Transverse colon (tissue), 4 donors: ENCODE results near the gene NR2F1-AS1. TPM values are rescaled to one million over a fixed set of nuclear protein-coding genes. Genes with fewer than 3 reads are reported as not detected.

Experiments
- DNase-seq: peaks from one replicate; pipeline ENCODE4 v3.0.0-alpha.2; 2019
- H3K27ac ChIP-seq, 4 donors: fragments of 200-600 bp; sonication (generic); 2 replicates each; pipeline ENCODE4 v1.5.1; 2016 to 2018; ENCODE audit warnings: inconsistent platforms in 4 of 4
- H3K27me3 ChIP-seq: fragments of 200-600 bp; sonication (generic); 2 replicates; pipeline ENCODE4 v1.5.1; 2017; ENCODE audit warnings: inconsistent platforms
- H3K36me3 ChIP-seq, 4 donors: fragments of 200-600 bp; sonication (generic); 2 replicates each; pipeline ENCODE4 v1.5.1; 2017 to 2019; ENCODE audit warnings: inconsistent platforms in 4 of 4
- H3K4me1 ChIP-seq, 4 donors: fragments of 200-600 bp; sonication (generic); 2 replicates each; pipeline ENCODE4 v1.5.1; 2017 to 2020; ENCODE audit warnings: inconsistent platforms in 4 of 4
- H3K4me3 ChIP-seq, 4 donors: fragments of 200-600 bp; sonication (generic); 1 replicate in 1 of 4; 2 replicates in 3 of 4; pipeline versions ENCODE4 v1.5.1 to v1.6.1; 2017 to 2019; ENCODE audit warnings: inconsistent platforms in 4 of 4
- H3K9me3 ChIP-seq, 2 donors: fragments of 200-600 bp; sonication (generic); 2 replicates each; pipeline ENCODE4 v1.5.1; 2017 to 2019; ENCODE audit warnings: inconsistent platforms in 2 of 2
- CTCF ChIP-seq, 5 experiments: fragments of 200-600 bp in 3 of 5; fragments of 450-650 bp in 2 of 5; sonication (generic) in 3 of 5; IDR thresholded peaks; 1 replicate in 2 of 5; 2 replicates in 3 of 5; pipeline ENCODE4 v1.5.1; 2016 to 2017; ENCODE audit warnings: antibody characterized with exemption in 5 of 5, inconsistent platforms in 3 of 5, mild to moderate bottlenecking in 2 of 5, moderate library complexity in 1 of 5
- EP300 ChIP-seq: sonication (generic); formaldehyde crosslinking; IDR thresholded peaks from one replicate; pipeline ENCODE4 v1.6.1; 2017; ENCODE audit warnings: antibody characterized with exemption, low read depth
- POLR2A ChIP-seq: fragments of 450-650 bp; IDR thresholded peaks from one replicate; pipeline ENCODE4 v1.6.1; 2016; ENCODE audit warnings: antibody characterized with exemption, mild to moderate bottlenecking, moderate library complexity
- POLR2AphosphoS5 ChIP-seq, 3 donors: sonication (generic); formaldehyde crosslinking; IDR thresholded peaks; one replicate each; pipeline ENCODE4 v1.6.1; 2016; ENCODE audit warnings: antibody characterized with exemption in 3 of 3
- WGBS, 2 donors: methylation state at CpG; one replicate each; pipeline ENCODE4 v1.1.5; 2018; ENCODE audit warnings: low coverage in 1 of 2; 5-methylcytosine and 5-hydroxymethylcytosine counted together
- in situ Hi-C, 4 donors: fragments of 200-750 bp; cut with MboI; loops; one replicate each; pipeline versions ENCODE4 v1.15.0 to v1.15.1; 2017; ENCODE audit warnings: low sequenced_read_pairs in 3 of 4, low pct_ligation_motif_present in 1 of 4, low pct_unique_long_range_greater_than_20kb in 1 of 4
- intact Hi-C: fragments of 100-400 bp; cut with DNase I; formaldehyde crosslinking; loops from one replicate; pipeline ENCODE4 v1.15.1; 2023; ENCODE audit warnings: low total_unique reads
- total RNA-seq, 4 donors: library from RNA; depleted of rRNA; stranded (reverse); fragments of >200 nt; gene quantifications; one replicate each; pipeline ENCODE4 v1.1.0, GENCODE V29; 2016

The NR2F1-AS1 gene
- total RNA-seq, 4 donors from 2014 or later, result 1.2 to 3.7 (median 2.2) TPM

- TF ChIP-seq POLR2AphosphoS5 (IDR thresholded peaks at IDR 0.05) (no peak), CTCF (IDR thresholded peaks at IDR 0.05) (no peak), POLR2A (no peak), EP300 (no peak)
- no peaks in the 10 kb centered on the region for H3K4me1 ChIP-seq
- intact Hi-C loops, result no loop called here
- H3K36me3 ChIP-seq, result no peaks in the 10 kb centered on the region
- no peak for DNase-seq
- H3K27me3 ChIP-seq, result no peaks in the 10 kb centered on the region
- WGBS, 2 donors, result 76% methylated on average over 1 of the region's 1 CpG; no CpG with 5 or more reads in 1 of the 2 donors
- in situ Hi-C loops, result no loop called here
- H3K9me3 ChIP-seq, result no peaks in the 10 kb centered on the region
- H3K4me3 ChIP-seq, result no peak overlapping the region
- H3K27ac ChIP-seq, result no peak overlapping the region
Observed at GRCh38 chr5:93415819-93416218, 165.2 kb downstream of the NR2F1-AS1 start.

- Histone ChIP-seq H3K4me1 (no peaks in the 10 kb centered on the region), H3K36me3 (no peaks in the 10 kb centered on the region), H3K27ac (no peak overlapping the region), H3K9me3 (no peaks in the 10 kb centered on the region), H3K4me3 (no peak overlapping the region), H3K27me3 (no peaks in the 10 kb centered on the region)
- intact Hi-C loops (no loop called here), in situ Hi-C loops (no loop called here)
- no peak for TF ChIP-seq POLR2AphosphoS5 (IDR thresholded peaks at IDR 0.05)
- TF ChIP-seq EP300, result no peak
- TF ChIP-seq CTCF (IDR thresholded peaks at IDR 0.05), result no peak
- TF ChIP-seq POLR2A, result no peak
- no peak for DNase-seq
- WGBS, 2 donors, result 50 to 65% methylated on average over 1 to 3 of the region's 3 CpGs
Observed at GRCh38 chr5:93411716-93412115, 169.3 kb downstream of the NR2F1-AS1 start.

- no peak for DNase-seq
- H3K27me3 ChIP-seq, result no peaks in the 10 kb centered on the region
- TF ChIP-seq CTCF (IDR thresholded peaks at IDR 0.05) (no peak), EP300 (no peak), POLR2A (no peak)
- no peaks in the 10 kb centered on the region for H3K36me3 ChIP-seq
- no peaks in the 10 kb centered on the region for H3K4me1 ChIP-seq
- no peak overlapping the region for H3K27ac ChIP-seq
- intact Hi-C loops, result no loop called here
- H3K9me3 ChIP-seq, result no peaks in the 10 kb centered on the region
- no peak overlapping the region for H3K4me3 ChIP-seq
- in situ Hi-C loops, result no loop called here
Observed at GRCh38 chr5:93409691-93410090, 171.3 kb downstream of the NR2F1-AS1 start.

- TF ChIP-seq CTCF (IDR thresholded peaks at IDR 0.05) (no peak), POLR2A (no peak), EP300 (no peak), POLR2AphosphoS5 (IDR thresholded peaks at IDR 0.05) (no peak)
- H3K27me3 ChIP-seq, result no peaks in the 10 kb centered on the region
- H3K4me1 ChIP-seq, result no peaks in the 10 kb centered on the region
- no peaks in the 10 kb centered on the region for H3K9me3 ChIP-seq
- in situ Hi-C loops (no loop called here), intact Hi-C loops (no loop called here)
- no peak overlapping the region for H3K4me3 ChIP-seq
- no peaks in the 10 kb centered on the region for H3K36me3 ChIP-seq
- no peak for DNase-seq
- no peak overlapping the region for H3K27ac ChIP-seq
- WGBS, 2 donors, result 68 to 89% methylated on average over 3 to 6 of the region's 6 CpGs
Observed at GRCh38 chr5:93407454-93407853, 173.6 kb downstream of the NR2F1-AS1 start.
